K562 (cell line): ENCODE results near the gene USH2A. TPM values are rescaled to one million over a fixed set of nuclear protein-coding genes. Genes with fewer than 3 reads are reported as not detected.

Experiments used
- HSF4 ChIP-seq: fragments of 250-450 bp; sonication (Bioruptor Pico); IDR thresholded peaks from 2 replicates; pipeline ENCODE4 v2.1.2; 2022; ENCODE audit warnings: mild to moderate bottlenecking, moderate library complexity, borderline replicate concordance
- SMARCA5 ChIP-seq: fragments of 450-650 bp; IDR thresholded peaks from 2 replicates; pipeline ENCODE4 v1.6.1; 2016
- polyA plus RNA-seq, 8 experiments: library from polyadenylated mRNA; depleted of rRNA in 4 of 8; stranded (reverse) in 5 of 8; unstranded in 3 of 8; fragments of >200 nt; fragmentation: Nextera tagmentation in 2 of 8; fragmentation: Illumina TruSeq in 1 of 8; extraction: Ambion mirVana in 2 of 8; extraction: Trizol in 1 of 8; gene quantifications; 2 replicates each; pipeline versions ENCODE4 v1.2.1 to v1.2.3, GENCODE V29; 2011 to 2014; ENCODE audit warnings: inconsistent platforms in 1 of 8, missing spikeins in 1 of 8
- total RNA-seq, 7 experiments: library from RNA; depleted of rRNA in 6 of 7; stranded (reverse); fragments of >200 nt in 6 of 7; fragmentation: Illumina TruSeq in 2 of 7; extraction: Trizol in 2 of 7; gene quantifications; 2 replicates each; pipeline versions ENCODE4 v1.2.1 to v1.2.3, GENCODE V29; 2011 to 2021; ENCODE audit warnings: low replicate concordance in 1 of 7
- TF ChIP-seq, protein P1 (sequence below), 2 experiments: fragments of 450-650 bp in 1 of 2; sonication (generic) in 1 of 2; formaldehyde crosslinking in 1 of 2; IDR thresholded peaks; 2 replicates each; pipeline versions ENCODE4 v1.7.1 to v1.9.0; 2016 to 2022; ENCODE audit warnings: inconsistent platforms in 1 of 2, mild to moderate bottlenecking in 1 of 2, missing genetic modification reagents in 1 of 2

The USH2A gene
- total and polyA plus RNA-seq, 9 of the 15 experiments (the other 6 are each of a cell fraction or from before 2014, with no cell fraction given): under 0.01 TPM; not detected in 7

DNA sequence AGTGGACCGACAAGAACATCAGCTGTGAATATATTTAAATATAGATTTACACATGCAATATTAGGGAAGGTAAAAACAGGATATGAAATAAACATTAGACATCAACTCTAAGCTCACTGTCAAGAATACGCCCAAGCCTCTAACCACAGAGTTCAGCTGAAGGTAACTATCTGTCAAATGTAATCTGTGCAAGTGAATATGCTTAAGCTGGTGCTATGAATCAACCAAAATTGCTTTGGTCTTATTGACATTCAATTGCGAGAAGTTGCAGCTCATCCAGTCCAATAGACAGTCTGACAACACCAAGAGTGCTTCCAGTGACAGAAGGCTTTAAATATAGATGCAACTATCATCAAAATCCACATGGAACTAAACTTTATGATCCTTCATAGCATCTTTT is 32.3 kb downstream of the USH2A start (continued):
- TF ChIP-seq, protein P1, sequence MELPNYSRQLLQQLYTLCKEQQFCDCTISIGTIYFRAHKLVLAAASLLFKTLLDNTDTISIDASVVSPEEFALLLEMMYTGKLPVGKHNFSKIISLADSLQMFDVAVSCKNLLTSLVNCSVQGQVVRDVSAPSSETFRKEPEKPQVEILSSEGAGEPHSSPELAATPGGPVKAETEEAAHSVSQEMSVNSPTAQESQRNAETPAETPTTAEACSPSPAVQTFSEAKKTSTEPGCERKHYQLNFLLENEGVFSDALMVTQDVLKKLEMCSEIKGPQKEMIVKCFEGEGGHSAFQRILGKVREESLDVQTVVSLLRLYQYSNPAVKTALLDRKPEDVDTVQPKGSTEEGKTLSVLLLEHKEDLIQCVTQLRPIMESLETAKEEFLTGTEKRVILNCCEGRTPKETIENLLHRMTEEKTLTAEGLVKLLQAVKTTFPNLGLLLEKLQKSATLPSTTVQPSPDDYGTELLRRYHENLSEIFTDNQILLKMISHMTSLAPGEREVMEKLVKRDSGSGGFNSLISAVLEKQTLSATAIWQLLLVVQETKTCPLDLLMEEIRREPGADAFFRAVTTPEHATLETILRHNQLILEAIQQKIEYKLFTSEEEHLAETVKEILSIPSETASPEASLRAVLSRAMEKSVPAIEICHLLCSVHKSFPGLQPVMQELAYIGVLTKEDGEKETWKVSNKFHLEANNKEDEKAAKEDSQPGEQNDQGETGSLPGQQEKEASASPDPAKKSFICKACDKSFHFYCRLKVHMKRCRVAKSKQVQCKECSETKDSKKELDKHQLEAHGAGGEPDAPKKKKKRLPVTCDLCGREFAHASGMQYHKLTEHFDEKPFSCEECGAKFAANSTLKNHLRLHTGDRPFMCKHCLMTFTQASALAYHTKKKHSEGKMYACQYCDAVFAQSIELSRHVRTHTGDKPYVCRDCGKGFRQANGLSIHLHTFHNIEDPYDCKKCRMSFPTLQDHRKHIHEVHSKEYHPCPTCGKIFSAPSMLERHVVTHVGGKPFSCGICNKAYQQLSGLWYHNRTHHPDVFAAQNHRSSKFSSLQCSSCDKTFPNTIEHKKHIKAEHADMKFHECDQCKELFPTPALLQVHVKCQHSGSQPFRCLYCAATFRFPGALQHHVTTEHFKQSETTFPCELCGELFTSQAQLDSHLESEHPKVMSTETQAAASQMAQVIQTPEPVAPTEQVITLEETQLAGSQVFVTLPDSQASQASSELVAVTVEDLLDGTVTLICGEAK (IDR thresholded peaks at IDR 0.05): no peak
- TF ChIP-seq, protein P1 (CRISPR knock-in tag; IDR thresholded peaks at IDR 0.05): no peak
- TF ChIP-seq HSF4 (CRISPR knock-in tag) (no peak), SMARCA5 (no peak)
- TF ChIP-seq, all 486 proteins: peak for 0
